Lung (tissue), 12 donors: Measurements from ENCODE around the gene BGLAP. TPM values are rescaled to one million over a fixed set of nuclear protein-coding genes. Genes with fewer than 3 reads are reported as not detected.

Experiments
- ATAC-seq: fragments of 200-7000 bp; cut with Tn5 transposase; one replicate; pipeline ENCODE4 v1.9.1; 2020; ENCODE audit warnings: moderate number of reproducible peaks; ENCODE audit not compliant: insufficient read depth, low FRiP score
- DNase-seq, 3 donors: peaks; one replicate each; pipeline ENCODE4 v3.0.0-alpha.2; 2013 to 2017
- H3K27ac ChIP-seq, 2 donors: one replicate each; pipeline ENCODE4 v1.5.1; 2013; ENCODE audit warnings: mild to moderate bottlenecking in 2 of 2, moderate library complexity in 2 of 2, control low read depth in 1 of 2, inconsistent platforms in 1 of 2, low read depth in 1 of 2, low read length in 1 of 2
- H3K27me3 ChIP-seq, 3 donors: one replicate each; pipeline ENCODE4 v1.5.1; 2013; ENCODE audit warnings: low read length in 2 of 3; ENCODE audit not compliant: control insufficient read depth in 3 of 3, insufficient read depth in 3 of 3
- H3K36me3 ChIP-seq, 4 donors: one replicate each; pipeline ENCODE4 v1.5.1; 2013; ENCODE audit warnings: low read length in 4 of 4, mild to moderate bottlenecking in 1 of 4, moderate library complexity in 1 of 4; ENCODE audit not compliant: control insufficient read depth in 4 of 4, insufficient read depth in 4 of 4
- H3K4me1 ChIP-seq, 5 donors: one replicate each; pipeline ENCODE4 v1.5.1; 2013; ENCODE audit warnings: low read length in 5 of 5, mild to moderate bottlenecking in 2 of 5, moderate library complexity in 1 of 5; ENCODE audit not compliant: control insufficient read depth in 5 of 5, insufficient read depth in 5 of 5
- H3K4me3 ChIP-seq: one replicate; pipeline ENCODE4 v1.5.1; 2013; ENCODE audit warnings: mild to moderate bottlenecking, control low read depth, moderate library complexity
- H3K9ac ChIP-seq, 2 donors: one replicate each; pipeline ENCODE4 v1.5.1; 2013; ENCODE audit warnings: low read length in 2 of 2, control low read depth in 1 of 2; ENCODE audit not compliant: insufficient read depth in 1 of 2
- H3K9me3 ChIP-seq, 4 donors: one replicate each; pipeline ENCODE4 v1.5.1; 2013; ENCODE audit warnings: low read length in 3 of 4, mild to moderate bottlenecking in 1 of 4, moderate library complexity in 1 of 4; ENCODE audit not compliant: control insufficient read depth in 4 of 4, insufficient read depth in 3 of 4
- CTCF ChIP-seq: IDR thresholded peaks from 2 replicates; pipeline ENCODE4 v1.5.1; 2012; ENCODE audit warnings: mild to moderate bottlenecking; ENCODE audit errors: control extremely low read depth, extremely low read depth
- WGBS, 2 donors: extraction: QIAGEN DNeasy Blood & Tissue Kit; methylation state at CpG; one replicate each; pipeline ENCODE4 v1.1.7; 2013; 5-methylcytosine and 5-hydroxymethylcytosine counted together
- polyA plus RNA-seq, 2 donors: library from polyadenylated mRNA; stranded (reverse); fragments of 200-250 nt; gene quantifications; one replicate each; pipeline ENCODE4 v1.2.1, GENCODE V29; 2013
- total RNA-seq, 2 donors: library from RNA; depleted of rRNA in 1 of 2; stranded (reverse); fragments of >200 nt in 1 of 2; gene quantifications; one replicate each; pipeline ENCODE4 v1.2.1, GENCODE V29; 2014 to 2021
- donor health status: control.
- donor health status: control.
- donor health status: Bipolar disorder and iron deficiency.
- donor health status: healthy.
- donor health status: DM: yes; HTN: yes; CAD: no.

The BGLAP gene
- total and polyA plus RNA-seq, 4 donors, result 0.46 to 1.7 (median 1.5) TPM

DNA sequence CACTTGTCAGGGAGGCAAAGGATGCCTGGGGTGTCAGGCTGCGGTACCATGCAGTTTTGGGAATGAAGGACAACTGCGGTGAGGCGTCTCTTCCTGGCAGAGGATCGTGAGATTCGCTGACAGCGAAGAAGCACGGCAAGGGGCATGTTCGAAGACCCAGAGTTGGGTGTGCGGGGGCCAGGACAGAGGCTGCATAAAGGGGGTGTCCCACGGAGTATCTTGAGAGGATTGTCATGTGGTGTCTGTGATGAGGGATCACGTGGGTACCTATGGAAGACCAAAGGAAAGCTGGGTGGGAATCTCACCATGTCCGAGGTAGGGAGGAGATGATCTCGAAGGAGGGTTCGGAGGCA lies 47.7 kb upstream of the BGLAP start:
- WGBS, 2 donors, result 14 to 20% methylated on average over 14 of the region's 14 CpGs

GRCh38 chr1:156195853-156196252 lies 46.1 kb upstream of the BGLAP start:
- H3K4me3 ChIP-seq, result no peak overlapping the region
- H3K9me3 ChIP-seq, result no peaks in the 10 kb centered on the region
- no peak overlapping the region for H3K27ac ChIP-seq
- H3K4me1 ChIP-seq, result peaks cover 0 to 15% (median 2%) of the 10 kb centered on the region in 5 donors
- ATAC-seq (no peak), DNase-seq (no peak)
- no peaks in the 10 kb centered on the region for H3K27me3 ChIP-seq
- peaks cover 2 to 14% (median 6%) of the 10 kb centered on the region in 4 donors for H3K36me3 ChIP-seq
- no peak overlapping the region for H3K9ac ChIP-seq
- TF ChIP-seq CTCF, result no peak
- WGBS, 2 donors, result 74 to 81% methylated on average over 4 of the region's 4 CpGs

More for the DNA sequence above, 47.7 kb upstream of the BGLAP start:
- peaks cover 0 to 15% (median 2%) of the 10 kb centered on the region in 5 donors for H3K4me1 ChIP-seq
- no peaks in the 10 kb centered on the region for H3K9me3 ChIP-seq
- DNase-seq (no peak), ATAC-seq (no peak)
- H3K27me3 ChIP-seq, result no peaks in the 10 kb centered on the region
- H3K9ac ChIP-seq, result peak overlapping the region; percentile 7 to 51
- H3K4me3 ChIP-seq, result peak overlapping the region; percentile 90
- H3K36me3 ChIP-seq, result peaks cover 0 to 7% (median 4%) of the 10 kb centered on the region in 4 donors
- TF ChIP-seq CTCF, result no peak
- H3K27ac ChIP-seq, result peak overlapping the region; percentile 68 to 84

DNA sequence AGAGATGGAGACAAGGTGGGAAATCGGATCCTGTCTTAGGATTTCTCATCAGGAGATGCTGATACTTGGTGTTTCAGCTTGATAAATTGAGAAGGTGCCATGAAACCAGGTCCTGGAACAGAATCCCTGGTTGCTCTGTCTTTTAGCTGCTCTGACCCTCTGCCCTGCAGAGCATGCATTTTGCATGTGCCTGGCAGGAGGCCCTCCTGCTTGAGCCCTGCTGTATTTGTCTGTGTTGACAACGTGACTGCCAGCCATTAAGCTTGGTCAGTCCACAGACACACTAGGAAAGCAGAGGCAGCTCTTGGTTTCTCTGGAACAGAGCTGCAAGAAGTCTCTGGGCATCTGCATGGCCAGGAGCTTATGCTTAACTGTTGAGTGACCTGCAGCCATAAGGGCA lies 45.5 kb upstream of the BGLAP start:
- peaks cover 2 to 14% (median 7%) of the 10 kb centered on the region in 4 donors for H3K36me3 ChIP-seq
- no peak overlapping the region for H3K9ac ChIP-seq
- H3K27me3 ChIP-seq, result no peaks in the 10 kb centered on the region
- ATAC-seq, result no peak
- DNase-seq, result no peak
- no peak overlapping the region for H3K27ac ChIP-seq
- H3K4me1 ChIP-seq, result peaks cover 0 to 15% (median 4%) of the 10 kb centered on the region in 5 donors
- H3K4me3 ChIP-seq, result no peak overlapping the region
- WGBS, 2 donors, result 75 to 82% methylated on average over 2 of the region's 2 CpGs
- no peak for TF ChIP-seq CTCF
- H3K9me3 ChIP-seq, result no peaks in the 10 kb centered on the region

DNA sequence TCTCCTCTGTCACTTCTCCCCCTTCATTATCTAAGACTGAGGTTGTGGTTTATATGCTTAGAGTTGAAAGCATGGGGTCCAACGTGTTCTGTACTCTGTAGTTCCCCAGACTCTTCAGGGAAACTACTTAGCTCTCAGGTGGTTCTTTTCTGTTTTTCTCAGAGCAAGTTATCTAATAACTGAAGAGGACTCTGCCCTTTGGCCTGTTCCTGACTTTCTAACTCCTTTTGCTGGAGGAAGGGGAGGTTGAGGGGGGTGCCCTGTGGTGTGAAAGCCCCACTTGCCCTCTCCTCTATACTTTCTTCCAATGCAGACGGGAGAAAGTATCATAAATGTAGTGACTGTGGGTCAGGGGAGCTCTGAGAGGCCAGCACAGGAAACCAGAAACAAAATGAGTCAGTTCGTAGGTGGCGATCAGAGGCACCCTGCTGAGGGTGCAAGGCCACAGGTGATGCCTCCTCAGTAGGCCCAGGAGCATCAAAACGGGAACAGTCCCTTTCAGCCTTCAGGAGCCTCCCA lies 43.1 kb upstream of the BGLAP start:
- ATAC-seq (no peak), DNase-seq (no peak)
- no peak overlapping the region for H3K4me3 ChIP-seq
- WGBS, 2 donors, result 79 to 89% methylated on average over 5 of the region's 5 CpGs
- H3K4me1 ChIP-seq, result peaks cover 0 to 11% (median 4%) of the 10 kb centered on the region in 5 donors
- H3K9me3 ChIP-seq, result no peaks in the 10 kb centered on the region
- no peak overlapping the region for H3K27ac ChIP-seq
- peaks cover 2 to 20% (median 7%) of the 10 kb centered on the region in 4 donors for H3K36me3 ChIP-seq
- no peak overlapping the region for H3K9ac ChIP-seq
- no peaks in the 10 kb centered on the region for H3K27me3 ChIP-seq
- no peak for TF ChIP-seq CTCF
